ENCODE results near the gene ASB13.

ASB13 gene

DNA sequence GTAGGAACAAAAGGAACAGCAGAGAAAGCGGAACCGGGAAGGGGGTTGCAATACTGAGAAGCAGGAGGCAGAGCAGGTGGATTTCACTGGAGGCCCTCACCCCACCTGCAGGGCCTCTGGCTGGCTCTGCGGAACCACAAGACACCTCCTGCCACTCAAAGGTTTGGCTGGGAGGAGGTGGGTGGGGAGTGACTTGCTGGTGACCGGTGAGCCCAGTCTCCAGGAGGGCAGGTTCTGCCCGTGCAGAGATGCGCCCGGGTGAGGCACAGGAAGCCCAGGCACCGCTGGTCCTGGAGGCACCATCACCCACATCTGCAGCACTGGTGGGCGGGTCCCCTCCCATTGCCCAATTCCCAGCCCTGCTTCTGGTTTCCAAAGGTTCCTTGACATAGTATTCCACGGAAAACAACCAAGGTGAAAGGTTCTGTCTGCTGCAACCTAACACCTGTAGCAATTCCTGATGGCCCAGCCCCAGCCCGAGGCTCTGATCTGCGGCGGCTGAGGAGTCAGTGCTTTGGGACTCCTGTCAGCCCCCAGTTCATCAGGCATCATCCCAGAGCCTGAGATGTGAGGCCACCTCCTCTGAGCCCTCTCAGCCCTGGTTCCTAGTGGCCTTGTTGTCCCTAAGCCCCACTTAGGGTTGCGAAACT is 77.3 kb downstream of the ASB13 start:
- no peak for DNase-seq (ENCODE audit: low spot score)

Data from ecto neural progenitor cell (in vitro differentiated cells).